CD4-positive, alpha-beta T cell (primary cell): Measurements from ENCODE around the gene CERKL. TPM values are rescaled to one million over a fixed set of nuclear protein-coding genes. Genes with fewer than 3 reads are reported as not detected.

Experiments
- ATAC-seq: fragments of 200-7000 bp; cut with Tn5 transposase; one replicate; pipeline ENCODE4 v1.10.0; 2022; ENCODE audit warnings: mild to moderate bottlenecking; ENCODE audit not compliant: poor library complexity
- CTCF ChIA-PET: fragments of 350-600 bp; sonication (Branson Sonifier 250); formaldehyde crosslinking; loops from one replicate; lab custom pipeline; 2021; ENCODE audit warnings: antibody characterized with exemption, inconsistent platforms; lab: Charles Lee
- POLR2A ChIA-PET: fragments of 350-600 bp; sonication (Branson Sonifier 250); formaldehyde crosslinking; loops from one replicate; lab custom pipeline; 2021; ENCODE audit warnings: antibody characterized with exemption, inconsistent platforms; lab: Charles Lee
- DNase-seq, 14 experiments: peaks; one replicate each; pipeline ENCODE4 v3.0.0-alpha.2; 2013 to 2020; ENCODE audit warnings: mixed read lengths in 2 of 14
- H3K27ac ChIP-seq, 2 donors: one replicate each; pipeline versions ENCODE4 v1.5.1 to v1.7.0; 2013; ENCODE audit warnings: low read length in 2 of 2, low read depth in 1 of 2, mild to moderate bottlenecking in 1 of 2
- H3K27me3 ChIP-seq, 2 experiments: 1 replicate in 1 of 2; 2 replicates in 1 of 2; pipeline versions ENCODE4 v1.6.1 to v1.7.0; 2013; ENCODE audit warnings: low read length in 2 of 2, control low read depth in 1 of 2, mild to moderate bottlenecking in 1 of 2, moderate library complexity in 1 of 2; ENCODE audit not compliant: insufficient read depth in 2 of 2, control insufficient read depth in 1 of 2
- H3K36me3 ChIP-seq: one replicate; pipeline ENCODE4 v1.6.1; 2013; ENCODE audit warnings: low read length, control low read depth; ENCODE audit not compliant: insufficient read depth
- H3K4me1 ChIP-seq: one replicate; pipeline ENCODE4 v1.6.1; 2013; ENCODE audit warnings: low read length, control low read depth; ENCODE audit not compliant: insufficient read depth
- H3K4me3 ChIP-seq: one replicate; pipeline ENCODE4 v1.5.1; 2013; ENCODE audit warnings: mild to moderate bottlenecking, low read length, moderate library complexity
- H3K9me3 ChIP-seq, 2 experiments: 1 replicate in 1 of 2; 2 replicates in 1 of 2; pipeline versions ENCODE4 v1.6.1 to v1.7.0; 2013; ENCODE audit warnings: low read length in 2 of 2, mild to moderate bottlenecking in 2 of 2, control low read depth in 1 of 2, moderate library complexity in 1 of 2; ENCODE audit not compliant: control insufficient read depth in 1 of 2, insufficient read depth in 1 of 2
- H3K27ac Mint-ChIP-seq: one replicate; pipeline ENCODE4 v1.8.0; 2020; ENCODE audit warnings: mixed read lengths
- H3K27me3 Mint-ChIP-seq: one replicate; pipeline ENCODE4 v1.8.0; 2021; ENCODE audit warnings: mixed read lengths
- H3K36me3 Mint-ChIP-seq: one replicate; pipeline ENCODE4 v1.8.0; 2021; ENCODE audit warnings: low read depth, mixed read lengths
- H3K4me1 Mint-ChIP-seq: one replicate; pipeline ENCODE4 v1.8.0; 2021; ENCODE audit warnings: low read depth, mixed read lengths
- H3K4me3 Mint-ChIP-seq: one replicate; pipeline ENCODE4 v1.8.0; 2020; ENCODE audit warnings: mild to moderate bottlenecking, mixed read lengths
- H3K9me3 Mint-ChIP-seq: one replicate; pipeline ENCODE4 v1.8.0; 2020; ENCODE audit warnings: mixed read lengths
- CTCF ChIP-seq: fragments of 200-600 bp; IDR thresholded peaks from one replicate; pipeline ENCODE4 v1.8.0; 2022; ENCODE audit warnings: antibody characterized with exemption, mild to moderate bottlenecking
- intact Hi-C, 2 experiments: fragments of 100-400 bp; cut with DNase I in 1 of 2; cut with micrococcal nuclease in 1 of 2; formaldehyde crosslinking; loops; one replicate each; pipeline versions ENCODE4 v1.15.1 to v1.9.0; 2023 to 2025; cut with DNase I, micrococcal nuclease
- total RNA-seq, 174 experiments: library from RNA in 2 of 174; stranded (reverse) in 2 of 174; gene quantifications; one replicate each; pipeline ENCODE4 v1.2.3 and lab custom pipeline; 2021 to 2026

Gene CERKL
- total RNA-seq, 2 experiments from 2014 or later: not detected

- Histone ChIP-seq H3K4me1 (peaks cover 55% of the 10 kb centered on the region), H3K36me3 (no peaks in the 10 kb centered on the region), H3K27ac (no peak overlapping the region), H3K9me3 (peaks cover 5 to 60% of the 10 kb centered on the region in 2 experiments), H3K27me3 (peaks cover 81 to 98% of the 10 kb centered on the region in 2 experiments), H3K4me3 (no peak overlapping the region)
- no peak for ATAC-seq
- DNase-seq: no peak
- H3K27ac Mint-ChIP-seq: no peak overlapping the region
- H3K9me3 Mint-ChIP-seq: peaks cover 3% of the 10 kb centered on the region
- intact Hi-C loops: no loop called here
- TF ChIP-seq CTCF: no peak
- H3K27me3 Mint-ChIP-seq: peaks cover 93% of the 10 kb centered on the region
- CTCF ChIA-PET: no interaction called here
- H3K4me1 Mint-ChIP-seq: peaks cover 51% of the 10 kb centered on the region
- POLR2A ChIA-PET: no interaction called here
- H3K36me3 Mint-ChIP-seq: no peaks in the 10 kb centered on the region
- H3K4me3 Mint-ChIP-seq: peak overlapping the region; percentile 64
Measured at GRCh38 chr2:181682026-181682789, 25.3 kb upstream of the CERKL start.

GRCh38 chr2:181680937-181681811, 24.3 kb upstream of the CERKL start:
- no peak for ATAC-seq
- CTCF ChIA-PET: no interaction called here
- intact Hi-C loops: no loop called here
- Histone ChIP-seq H3K27me3 (peaks cover 79 to 92% of the 10 kb centered on the region in 2 experiments), H3K4me1 (peaks cover 55% of the 10 kb centered on the region), H3K4me3 (no peak overlapping the region), H3K36me3 (no peaks in the 10 kb centered on the region), H3K27ac (no peak overlapping the region), H3K9me3 (peaks cover 5 to 60% of the 10 kb centered on the region in 2 experiments)
- POLR2A ChIA-PET: interaction anchor here (1.0 kb wide), 1 partner anchor 38 kb away, joined by 3 read pairs; no protein-coding TSS in a partner anchor
- H3K4me1 Mint-ChIP-seq: peaks cover 51% of the 10 kb centered on the region
- no peaks in the 10 kb centered on the region for H3K36me3 Mint-ChIP-seq
- peak overlapping the region; percentile 70 for H3K4me3 Mint-ChIP-seq
- H3K27me3 Mint-ChIP-seq: peaks cover 91% of the 10 kb centered on the region
- no peak overlapping the region for H3K27ac Mint-ChIP-seq
- peaks cover 3% of the 10 kb centered on the region for H3K9me3 Mint-ChIP-seq
- DNase-seq: no peak
- TF ChIP-seq CTCF: no peak

- Histone ChIP-seq H3K4me3 (no peak within 1 kb of the TSS), H3K36me3 (no peaks in the 10 kb centered on the region), H3K4me1 (peaks cover 55% of the 10 kb centered on the region), H3K27me3 (peaks cover 76 to 92% of the 10 kb centered on the region in 2 experiments), H3K9me3 (peaks cover 5 to 59% of the 10 kb centered on the region in 2 experiments), H3K27ac (no peak within 1 kb of the TSS)
- ATAC-seq (no peak), DNase-seq (peak in 1 of 14 experiments; percentile 8)
- peaks cover 88% of the 10 kb centered on the region for H3K27me3 Mint-ChIP-seq
- no peaks in the 10 kb centered on the region for H3K36me3 Mint-ChIP-seq
- H3K9me3 Mint-ChIP-seq: peaks cover 3% of the 10 kb centered on the region
- H3K4me1 Mint-ChIP-seq: peaks cover 46% of the 10 kb centered on the region
- peak within 1 kb of the TSS; percentile 70 for H3K4me3 Mint-ChIP-seq
- ChIA-PET POLR2A (no interaction called here), CTCF (no interaction called here)
- H3K27ac Mint-ChIP-seq: no peak within 1 kb of the TSS
- intact Hi-C loops: no loop called here
- TF ChIP-seq CTCF: no peak
Measured at GRCh38 chr2:181680055-181680936, 23.4 kb upstream of the CERKL start, which contains the start of gene NEUROD1. TSS of gene NEUROD1 (minus strand) at chr2:181680517. CDS start at chr2:181678860, 1,657 bp downstream.
